ENCODE results near the gene RASGRP1. TPM values are rescaled to one million over a fixed set of nuclear protein-coding genes. Genes with fewer than 3 reads are reported as not detected.
A peak's percentile ranks its signal among the peaks of the same experiment; 100 is the strongest.

Gene RASGRP1
- polyA plus RNA-seq, 1 donor (not counting 4 experiments of a cell fraction or from before 2014, with no cell fraction given): 0.28 TPM

GRCh38 chr15:38530113-38530512, 34.5 kb downstream of the RASGRP1 start:
- H3K36me3 ChIP-seq (ENCODE audit: control insufficient read depth in 2 of 2, extremely low read depth in 1 of 2, insufficient read depth in 2 of 2, low read length in 2 of 2): no peaks in the 10 kb centered on the region
- no peaks in the 10 kb centered on the region for H3K9me3 ChIP-seq (ENCODE audit: control insufficient read depth, low read depth, low read length)
- no peak overlapping the region for H3K4me3 ChIP-seq (ENCODE audit: control insufficient read depth in 2 of 3, extremely low read depth in 1 of 3, insufficient read depth in 2 of 3, low read depth in 1 of 3, low read length in 3 of 3)
- H3K9ac ChIP-seq (ENCODE audit: control insufficient read depth, extremely low read depth, insufficient read depth, low read length): no peak overlapping the region
- no peak overlapping the region for H3K4me2 ChIP-seq (ENCODE audit: control insufficient read depth, extremely low read depth, insufficient read depth, low read depth, low read length)
- peaks cover 3% of the 10 kb centered on the region for H3K27me3 ChIP-seq (ENCODE audit: control insufficient read depth, extremely low read depth, insufficient read depth, low read length)
- no peaks in the 10 kb centered on the region for H3K79me2 ChIP-seq (ENCODE audit: control insufficient read depth, insufficient read depth, low read length)
- peak; percentile 20 for FAIRE-seq
- H4K20me1 ChIP-seq (ENCODE audit: control insufficient read depth, extremely low read depth, insufficient read depth, low read length): no peaks in the 10 kb centered on the region
- TF ChIP-seq CTCF (optimal IDR thresholded peaks at IDR 0.05 in 1 of 3, IDR thresholded peaks at IDR 0.05 in 1 of 3, conservative IDR thresholded peaks at IDR 0.05 in 1 of 3; ENCODE audit: extremely low read depth in 1 of 3, insufficient read depth in 2 of 3, low read length in 3 of 3): no peak
- TF ChIP-seq EZH2 (IDR thresholded peaks at IDR 0.05; ENCODE audit: low read length): no peak
- peaks cover 10% of the 10 kb centered on the region for H3K4me1 ChIP-seq (ENCODE audit: control insufficient read depth, extremely low read depth, insufficient read depth, low read length)
- dilution Hi-C loops (cut with MboI; ENCODE audit: extremely low pct_ligation_motif_present, low sequenced_read_pairs): no loop called here
- H2AFZ ChIP-seq (ENCODE audit: control insufficient read depth, low read length): no peak overlapping the region
- H3K27ac ChIP-seq (ENCODE audit: control insufficient read depth, insufficient read depth, low read length): no peak overlapping the region
- no peaks in the 10 kb centered on the region for H3K9me1 ChIP-seq (ENCODE audit: control insufficient read depth, extremely low read depth, insufficient read depth, low read length)
- DNase-seq (ENCODE audit: low read depth, low spot score): no peak

- Histone ChIP-seq H3K4me1 (ENCODE audit: control insufficient read depth, extremely low read depth, insufficient read depth, low read length) (peaks cover 10% of the 10 kb centered on the region), H3K79me2 (ENCODE audit: control insufficient read depth, insufficient read depth, low read length) (no peaks in the 10 kb centered on the region), H3K4me3 (ENCODE audit: control insufficient read depth in 2 of 3, extremely low read depth in 1 of 3, insufficient read depth in 2 of 3, low read depth in 1 of 3, low read length in 3 of 3) (no peak overlapping the region), H3K36me3 (ENCODE audit: control insufficient read depth in 2 of 2, extremely low read depth in 1 of 2, insufficient read depth in 2 of 2, low read length in 2 of 2) (no peaks in the 10 kb centered on the region), H4K20me1 (ENCODE audit: control insufficient read depth, extremely low read depth, insufficient read depth, low read length) (no peaks in the 10 kb centered on the region), H3K9me3 (ENCODE audit: control insufficient read depth, low read depth, low read length) (no peaks in the 10 kb centered on the region), H3K4me2 (ENCODE audit: control insufficient read depth, extremely low read depth, insufficient read depth, low read depth, low read length) (no peak overlapping the region), H3K9ac (ENCODE audit: control insufficient read depth, extremely low read depth, insufficient read depth, low read length) (no peak overlapping the region), H3K27me3 (ENCODE audit: control insufficient read depth, extremely low read depth, insufficient read depth, low read length) (peaks cover 3% of the 10 kb centered on the region), H2AFZ (ENCODE audit: control insufficient read depth, low read length) (no peak overlapping the region), H3K9me1 (ENCODE audit: control insufficient read depth, extremely low read depth, insufficient read depth, low read length) (no peaks in the 10 kb centered on the region), H3K27ac (ENCODE audit: control insufficient read depth, insufficient read depth, low read length) (no peak overlapping the region)
- DNase-seq (ENCODE audit: low read depth, low spot score) (no peak), FAIRE-seq (peak; percentile 70)
- dilution Hi-C loops (cut with MboI; ENCODE audit: extremely low pct_ligation_motif_present, low sequenced_read_pairs): no loop called here
- TF ChIP-seq EZH2 (IDR thresholded peaks at IDR 0.05; ENCODE audit: low read length) (no peak), CTCF (optimal IDR thresholded peaks at IDR 0.05 in 1 of 3, IDR thresholded peaks at IDR 0.05 in 1 of 3, conservative IDR thresholded peaks at IDR 0.05 in 1 of 3; ENCODE audit: extremely low read depth in 1 of 3, insufficient read depth in 2 of 3, low read length in 3 of 3) (no peak)
Measured at GRCh38 chr15:38528294-38528693, 36.3 kb downstream of the RASGRP1 start.

Measured in keratinocyte (primary cell).